SU-DHL-6 (cell line): ENCODE data around the gene ARHGAP6.

Experiments used
- H2AFZ ChIP-seq: fragments of 200-600 bp; sonication (generic); 2 replicates; pipeline ENCODE4 v1.6.1; 2014; ENCODE audit warnings: low read depth, mild to moderate bottlenecking, moderate library complexity, mixed read lengths, antibody characterized with exemption, low read length; ENCODE audit not compliant: severe bottlenecking
- H3F3A ChIP-seq: fragments of 200-600 bp; shearing (Covaris generic); 2 replicates; pipeline ENCODE4 v1.6.0; 2016; ENCODE audit warnings: antibody characterized with exemption, mild to moderate bottlenecking; ENCODE audit not compliant: insufficient read depth
- H3K27ac ChIP-seq: fragments of 200-600 bp; sonication (generic); 2 replicates; pipeline ENCODE4 v1.5.1; 2016; ENCODE audit warnings: low read depth, mild to moderate bottlenecking, low read length, moderate library complexity, mixed read lengths
- H3K27me3 ChIP-seq: fragments of 200-600 bp; sonication (generic), shearing (Covaris generic); 2 replicates; pipeline ENCODE4 v1.6.0; 2014; ENCODE audit warnings: mild to moderate bottlenecking, low read length
- H3K36me3 ChIP-seq: fragments of 200-600 bp; sonication (generic); 2 replicates; pipeline ENCODE4 v1.6.1; 2014; ENCODE audit warnings: mild to moderate bottlenecking, low read length, mixed read lengths
- H3K4me2 ChIP-seq: fragments of 300-600, 200-600 bp; shearing (Covaris generic), sonication (generic); 2 replicates; pipeline ENCODE4 v1.6.0; 2014; ENCODE audit warnings: low read length, low read depth, mild to moderate bottlenecking; ENCODE audit not compliant: poor library complexity, severe bottlenecking
- H3K4me3 ChIP-seq: fragments of 200-600 bp; sonication (generic); 2 replicates; pipeline ENCODE4 v1.5.1; 2014; ENCODE audit warnings: antibody characterized with exemption, low read length, mild to moderate bottlenecking, mixed read lengths; ENCODE audit not compliant: insufficient read depth, poor library complexity, severe bottlenecking
- H3K79me2 ChIP-seq: fragments of 200-600 bp; sonication (generic); 2 replicates; pipeline ENCODE4 v1.6.1; 2014; ENCODE audit warnings: mild to moderate bottlenecking, low read length, moderate library complexity; ENCODE audit not compliant: insufficient read depth
- H3K9ac ChIP-seq: fragments of 200-600 bp; sonication (generic); 2 replicates; pipeline ENCODE4 v1.7.0; 2014; ENCODE audit warnings: mild to moderate bottlenecking, low read length
- H3K9me2 ChIP-seq: fragments of 200-600 bp; sonication (generic); replicated peaks from 2 replicates; pipeline ENCODE4 v1.6.1; 2014; ENCODE audit warnings: low read length; ENCODE audit not compliant: insufficient read depth
- H3K9me3 ChIP-seq: fragments of 200-600 bp; sonication (generic); 2 replicates; pipeline ENCODE4 v1.6.1; 2014; ENCODE audit warnings: low read length, mixed read lengths; ENCODE audit not compliant: insufficient read depth
- H4K20me1 ChIP-seq: fragments of 200-600 bp; sonication (generic); 2 replicates; pipeline ENCODE4 v1.6.1; 2014; ENCODE audit warnings: low read depth, mild to moderate bottlenecking, antibody characterized with exemption, low read length, moderate library complexity, mixed read lengths
- CTCF ChIP-seq: fragments of 200-600 bp; sonication (generic); IDR thresholded peaks from one replicate; pipeline ENCODE4 v1.5.1; 2017; ENCODE audit warnings: antibody characterized with exemption, mild to moderate bottlenecking, low read length, moderate library complexity; ENCODE audit not compliant: insufficient read depth, poor library complexity, severe bottlenecking
- EZH2phosphoT487 ChIP-seq: fragments of 200-600 bp; sonication (generic), shearing (Covaris generic); conservative IDR thresholded peaks from 2 replicates; pipeline ENCODE4 v1.6.1; 2018; ENCODE audit warnings: mild to moderate bottlenecking, antibody characterized with exemption, low read length, moderate library complexity, mixed read lengths

ARHGAP6 gene

GRCh38 chrX:11666952-11667685 lies 1.4 kb upstream of the ARHGAP6 start:
- no peak for TF ChIP-seq CTCF
- TF ChIP-seq EZH2phosphoT487, result no peak
- no peaks in the 10 kb centered on the region for H4K20me1 ChIP-seq
- no peaks in the 10 kb centered on the region for H3K9me2 ChIP-seq
- H3F3A ChIP-seq, result no peaks in the 10 kb centered on the region
- no peaks in the 10 kb centered on the region for H3K36me3 ChIP-seq
- H2AFZ ChIP-seq, result no peak overlapping the region
- no peak overlapping the region for H3K9ac ChIP-seq
- no peak overlapping the region for H3K4me2 ChIP-seq
- no peaks in the 10 kb centered on the region for H3K9me3 ChIP-seq
- H3K4me3 ChIP-seq, result no peak overlapping the region
- no peak overlapping the region for H3K27ac ChIP-seq
- H3K79me2 ChIP-seq, result no peaks in the 10 kb centered on the region
- H3K27me3 ChIP-seq, result no peaks in the 10 kb centered on the region

- H3K36me3 ChIP-seq, result no peaks in the 10 kb centered on the region
- H3K79me2 ChIP-seq, result no peaks in the 10 kb centered on the region
- TF ChIP-seq EZH2phosphoT487 (no peak), CTCF (no peak)
- H3K27me3 ChIP-seq, result no peaks in the 10 kb centered on the region
- no peaks in the 10 kb centered on the region for H4K20me1 ChIP-seq
- no peak overlapping the region for H3K9ac ChIP-seq
- H3F3A ChIP-seq, result no peaks in the 10 kb centered on the region
- no peak overlapping the region for H3K27ac ChIP-seq
- H3K9me3 ChIP-seq, result no peaks in the 10 kb centered on the region
- no peak overlapping the region for H3K4me2 ChIP-seq
- no peak overlapping the region for H2AFZ ChIP-seq
- no peak overlapping the region for H3K4me3 ChIP-seq
- no peaks in the 10 kb centered on the region for H3K9me2 ChIP-seq
Observed at GRCh38 chrX:11666164-11666563, 444 bp upstream of the ARHGAP6 start.

- Histone ChIP-seq H3K27me3 (no peaks in the 10 kb centered on the region), H3K4me2 (no peak overlapping the region), H3K4me3 (no peak overlapping the region), H3K9me3 (no peaks in the 10 kb centered on the region), H3F3A (no peaks in the 10 kb centered on the region), H3K79me2 (no peaks in the 10 kb centered on the region), H3K27ac (no peak overlapping the region), H2AFZ (no peak overlapping the region), H4K20me1 (no peaks in the 10 kb centered on the region), H3K9ac (no peak overlapping the region), H3K9me2 (no peaks in the 10 kb centered on the region), H3K36me3 (no peaks in the 10 kb centered on the region)
- TF ChIP-seq EZH2phosphoT487 (no peak), CTCF (no peak)
Observed at GRCh38 chrX:11664211-11665167, 1.2 kb downstream of the ARHGAP6 start.
